GM18861 (cell line): ENCODE results near the gene ABHD2.
"Not testable (repeated sequence)": the region's sequence is repeated elsewhere in the genome, so short reads cannot be mapped to it uniquely, and the experiment has no call there.

ENCODE experiments used
- ATAC-seq: cut with Tn5 transposase; IDR thresholded peaks from one replicate; pipeline ENCODE4 v1.9.1; 2021; ENCODE audit not compliant: unreplicated experiment

Gene ABHD2

GRCh38 chr15:89217031-89217430 lies 128.8 kb downstream of the ABHD2 start:
- ATAC-seq = no peak

- ATAC-seq = no peak
Measured at GRCh38 chr15:89217686-89218376, 129.6 kb downstream of the ABHD2 start.

- ATAC-seq = no peak
Measured at GRCh38 chr15:89218531-89218930, 130.3 kb downstream of the ABHD2 start.

GRCh38 chr15:89221543-89221942 lies 133.3 kb downstream of the ABHD2 start, which contains the start of gene RLBP1:
Gene RLBP1 (minus strand): TSS chr15:89221579. CDS start chr15:89218975, 2,604 bp downstream.
- ATAC-seq = no peak

GRCh38 chr15:89225588-89225987 lies 137.3 kb downstream of the ABHD2 start:
- no peak for ATAC-seq

- ATAC-seq = no peak
Measured at GRCh38 chr15:89226359-89227221, 138.3 kb downstream of the ABHD2 start.

GRCh38 chr15:89227425-89227824 lies 139.2 kb downstream of the ABHD2 start:
- no peak for ATAC-seq

- no peak for ATAC-seq
Measured at GRCh38 chr15:89230277-89230676, 142.0 kb downstream of the ABHD2 start.

- no peak for ATAC-seq
Measured at GRCh38 chr15:89231832-89232231, 143.6 kb downstream of the ABHD2 start.

- not testable (repeated sequence) for ATAC-seq
Measured at GRCh38 chr15:89239883-89240810, 151.9 kb downstream of the ABHD2 start.

GRCh38 chr15:89243046-89243690 lies 154.9 kb downstream of the ABHD2 start:
- ATAC-seq = no peak

- peak; percentile 92 for ATAC-seq
Measured at GRCh38 chr15:89243691-89244573, 155.7 kb downstream of the ABHD2 start, which contains the start of gene FANCI. Gene FANCI (plus strand): TSS chr15:89243979. CDS start chr15:89247648, 3,669 bp downstream.

- no peak for ATAC-seq
Measured at GRCh38 chr15:89244574-89244903, 156.3 kb downstream of the ABHD2 start.

- no peak for ATAC-seq
Measured at GRCh38 chr15:89247446-89247845, 159.2 kb downstream of the ABHD2 start.

GRCh38 chr15:89248584-89248983 lies 160.3 kb downstream of the ABHD2 start:
- ATAC-seq = no peak

- ATAC-seq = not testable (repeated sequence)
Measured at GRCh38 chr15:89250142-89250541, 161.9 kb downstream of the ABHD2 start.
